ENCODE results near the gene TMEM223.

The TMEM223 gene

DNA sequence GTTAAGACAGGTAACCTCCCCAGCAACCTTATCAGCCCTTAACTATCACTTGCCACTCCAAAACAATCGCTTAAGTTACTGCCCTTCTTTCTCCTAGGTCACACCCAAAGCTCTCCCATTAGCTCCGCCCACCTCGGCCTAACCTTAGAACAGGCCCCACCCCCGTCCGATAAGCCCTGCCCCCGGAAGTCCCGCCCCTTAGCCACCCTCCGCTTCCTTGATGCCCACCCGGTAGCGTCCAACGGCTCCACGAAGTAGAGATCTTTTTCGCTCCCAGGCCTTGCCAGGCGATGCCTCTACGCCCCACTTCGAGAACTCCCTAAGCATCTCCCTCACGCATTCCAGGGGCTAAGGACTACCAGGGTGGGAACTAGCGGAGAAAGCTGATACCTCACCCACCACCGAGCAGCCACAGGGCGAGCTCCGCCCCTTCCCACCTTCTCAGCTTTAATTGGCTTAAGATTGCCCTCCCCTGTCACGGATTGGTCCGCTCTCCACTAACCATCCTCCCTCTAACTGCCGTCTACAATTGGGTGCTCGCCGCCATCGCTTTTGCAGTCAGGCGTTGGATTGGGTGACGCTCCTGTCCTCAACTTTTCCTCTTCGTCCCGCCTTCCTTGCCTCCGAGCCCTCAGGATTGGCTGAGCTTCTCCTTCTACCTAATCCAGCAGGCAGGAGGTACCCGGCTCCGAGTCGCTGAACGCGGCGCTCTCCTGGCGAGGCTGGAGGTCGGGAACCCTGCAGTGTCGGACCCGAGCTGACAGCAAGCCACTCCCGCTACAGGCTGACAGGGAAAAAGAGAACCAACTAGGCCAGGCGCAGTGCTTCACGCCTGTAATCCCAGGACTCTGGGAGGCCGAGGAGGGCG lies 37.8 kb downstream of the TMEM223 start, which contains the start of gene ZBTB3:
TSS of gene ZBTB3 (minus strand) at position 425 of the 868 bp plus-strand sequence. CDS start 496 bp downstream, outside the sequence.
- Histone ChIP-seq H3K4me2 (ENCODE audit: low read length, poor library complexity, severe bottlenecking) (peak within 1 kb of the TSS; percentile 73), H3K4me3 (ENCODE audit: insufficient read depth in 1 of 2, low read depth in 1 of 2, low read length in 2 of 2) (peak within 1 kb of the TSS; percentile 79 to 87), H3K23ac (ENCODE audit: low read length in 2 of 2) (no peak within 1 kb of the TSS), H3K14ac (ENCODE audit: low read length in 2 of 2) (no peak within 1 kb of the TSS), H3K9ac (ENCODE audit: low read length) (peak within 1 kb of the TSS; percentile 89), H3K4ac (ENCODE audit: low read depth in 1 of 2, low read length in 2 of 2) (peak within 1 kb of the TSS; percentile 46 to 75), H3K36me3 (ENCODE audit: control insufficient read depth in 1 of 2, insufficient read depth in 2 of 2, low read depth in 1 of 2, low read length in 2 of 2) (peaks cover 16 to 27% of the 10 kb centered on the region in 2 experiments), H3K18ac (ENCODE audit: low read depth in 1 of 2, low read length in 2 of 2) (peak within 1 kb of the TSS; percentile 87 to 94), H2BK5ac (ENCODE audit: low read depth, low read length, poor library complexity, severe bottlenecking) (no peak within 1 kb of the TSS), H3K4me1 (ENCODE audit: control insufficient read depth, insufficient read depth, low read depth, low read length) (peaks cover 11% of the 10 kb centered on the region), H2BK12ac (ENCODE audit: low read length in 2 of 2) (peak within 1 kb of the TSS; percentile 46 to 57), H2AFZ (ENCODE audit: low read depth, low read length) (peak within 1 kb of the TSS; percentile 69), H4K91ac (ENCODE audit: low read length) (peak within 1 kb of the TSS; percentile 99), H3K9me3 (ENCODE audit: control insufficient read depth, low read length) (no peaks in the 10 kb centered on the region), H2BK15ac (ENCODE audit: low read depth, poor library complexity, severe bottlenecking) (peak within 1 kb of the TSS; percentile 97), H3K79me1 (replicated peaks; ENCODE audit: low read length, poor library complexity, severe bottlenecking) (peaks cover 23% of the 10 kb centered on the region), H3K27me3 (ENCODE audit: control insufficient read depth in 1 of 2, insufficient read depth in 1 of 2, low read length in 2 of 2) (no peaks in the 10 kb centered on the region), H3K27ac (ENCODE audit: low read length, poor library complexity, severe bottlenecking) (peak within 1 kb of the TSS; percentile 96), H2BK120ac (ENCODE audit: low read depth, low read length) (peak within 1 kb of the TSS; percentile 94), H2AK5ac (ENCODE audit: low read length, severe bottlenecking) (peak within 1 kb of the TSS; percentile 63), H4K8ac (ENCODE audit: low read length) (peak within 1 kb of the TSS; percentile 100)
- 2% methylated on average over 47 of the region's 47 CpGs for WGBS
- peak; percentile 100 for DNase-seq

DNA sequence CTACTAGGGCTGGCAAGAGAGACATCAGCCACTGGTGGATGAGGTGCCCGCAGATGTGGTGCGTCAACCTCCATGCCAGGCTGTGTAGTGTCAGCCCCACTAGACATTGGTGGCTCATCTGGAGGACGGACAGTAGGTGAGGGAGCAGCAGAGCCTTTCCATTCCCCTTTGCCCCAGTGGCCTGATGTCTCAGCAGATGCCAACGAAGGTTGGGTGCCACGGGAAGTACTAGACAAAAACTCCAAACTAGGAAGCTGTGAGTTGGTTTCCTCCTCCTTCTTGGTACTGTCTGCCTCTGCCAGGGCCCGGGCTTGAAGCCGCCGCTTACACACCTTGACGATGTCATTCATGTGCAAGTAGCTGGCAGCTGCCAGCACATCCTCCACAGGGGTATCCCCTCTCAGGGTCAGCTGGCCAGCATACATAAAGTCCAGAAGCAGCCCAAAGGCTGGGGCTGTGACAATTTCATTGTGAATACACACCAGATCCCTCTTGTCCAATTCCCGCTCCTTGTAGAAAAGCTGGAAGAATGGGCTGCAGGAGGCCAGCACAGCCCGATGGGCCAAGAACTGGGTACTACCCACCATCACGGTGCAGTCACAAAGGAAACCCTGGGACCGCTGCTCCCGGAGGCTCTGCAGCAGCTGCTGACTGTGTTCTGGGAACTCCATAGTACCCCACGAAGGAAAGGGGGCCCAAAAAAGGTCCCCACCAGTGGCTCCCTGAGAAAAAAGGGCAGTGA lies 38.6 kb downstream of the TMEM223 start:
- H2BK5ac ChIP-seq (ENCODE audit: low read depth, low read length, poor library complexity, severe bottlenecking), result no peak overlapping the region
- peaks cover 11% of the 10 kb centered on the region for H3K4me1 ChIP-seq (ENCODE audit: control insufficient read depth, insufficient read depth, low read depth, low read length)
- H3K27me3 ChIP-seq (ENCODE audit: control insufficient read depth in 1 of 2, insufficient read depth in 1 of 2, low read length in 2 of 2), result no peaks in the 10 kb centered on the region
- H3K14ac ChIP-seq (ENCODE audit: low read length in 2 of 2), result no peak overlapping the region
- H3K79me1 ChIP-seq (replicated peaks; ENCODE audit: low read length, poor library complexity, severe bottlenecking), result peaks cover 23% of the 10 kb centered on the region
- peak overlapping the region; percentile 19 to 60 for H3K18ac ChIP-seq (ENCODE audit: low read depth in 1 of 2, low read length in 2 of 2)
- 95% methylated on average over 15 of the region's 15 CpGs for WGBS
- peak overlapping the region; percentile 57 for H3K4me2 ChIP-seq (ENCODE audit: low read length, poor library complexity, severe bottlenecking)
- H4K91ac ChIP-seq (ENCODE audit: low read length), result peak overlapping the region; percentile 25
- peak overlapping the region; percentile 89 for H3K9ac ChIP-seq (ENCODE audit: low read length)
- H2AK5ac ChIP-seq (ENCODE audit: low read length, severe bottlenecking), result peak overlapping the region; percentile 63
- peak overlapping the region; percentile 77 for H2BK15ac ChIP-seq (ENCODE audit: low read depth, poor library complexity, severe bottlenecking)
- no peak overlapping the region for H3K23ac ChIP-seq (ENCODE audit: low read length in 2 of 2)
- H3K9me3 ChIP-seq (ENCODE audit: control insufficient read depth, low read length), result no peaks in the 10 kb centered on the region
- H3K4me3 ChIP-seq (ENCODE audit: insufficient read depth in 1 of 2, low read depth in 1 of 2, low read length in 2 of 2), result peak overlapping the region in 1 of 2 experiments; percentile 87
- H3K36me3 ChIP-seq (ENCODE audit: control insufficient read depth in 1 of 2, insufficient read depth in 2 of 2, low read depth in 1 of 2, low read length in 2 of 2), result peaks cover 16 to 33% of the 10 kb centered on the region in 2 experiments
- H2BK120ac ChIP-seq (ENCODE audit: low read depth, low read length), result no peak overlapping the region
- H4K8ac ChIP-seq (ENCODE audit: low read length), result peak overlapping the region; percentile 86
- peak overlapping the region; percentile 6 to 46 for H2BK12ac ChIP-seq (ENCODE audit: low read length in 2 of 2)
- no peak overlapping the region for H3K27ac ChIP-seq (ENCODE audit: low read length, poor library complexity, severe bottlenecking)
- DNase-seq, result no peak
- H2AFZ ChIP-seq (ENCODE audit: low read depth, low read length), result no peak overlapping the region
- peak overlapping the region; percentile 32 to 46 for H3K4ac ChIP-seq (ENCODE audit: low read depth in 1 of 2, low read length in 2 of 2)

DNA sequence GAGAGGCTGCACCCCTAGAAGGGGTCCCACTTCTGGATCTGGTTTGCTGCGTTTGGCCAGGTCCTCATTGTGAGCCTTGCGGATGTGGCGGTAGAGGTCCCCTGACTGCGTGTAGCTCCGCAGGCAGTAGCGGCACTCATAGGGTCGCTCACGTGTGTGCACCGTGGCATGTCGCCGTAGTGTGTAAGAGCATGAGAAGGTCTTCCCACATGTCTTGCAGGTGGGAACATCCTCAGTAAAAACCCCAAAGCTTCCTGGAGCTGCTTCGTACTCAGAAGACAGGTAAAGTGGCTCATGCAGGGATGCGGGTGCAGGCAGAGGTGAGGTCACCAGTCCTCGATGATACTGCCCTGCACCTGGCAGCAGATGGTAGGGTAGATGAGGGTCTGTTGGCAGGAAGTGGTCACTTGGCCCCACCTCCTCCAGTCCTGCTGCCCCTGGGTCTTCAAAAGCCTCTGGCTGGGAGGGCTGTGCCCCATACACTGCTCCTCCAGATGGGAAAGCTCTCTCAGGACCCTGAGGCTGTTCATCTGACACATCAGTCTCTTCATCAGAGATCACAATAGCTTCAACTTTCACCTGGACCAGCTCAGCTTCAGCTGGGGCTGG lies 39.5 kb downstream of the TMEM223 start:
- H3K18ac ChIP-seq (ENCODE audit: low read depth in 1 of 2, low read length in 2 of 2), result no peak overlapping the region
- no peak overlapping the region for H3K4me3 ChIP-seq (ENCODE audit: insufficient read depth in 1 of 2, low read depth in 1 of 2, low read length in 2 of 2)
- no peak overlapping the region for H3K14ac ChIP-seq (ENCODE audit: low read length in 2 of 2)
- H3K4me1 ChIP-seq (ENCODE audit: control insufficient read depth, insufficient read depth, low read depth, low read length), result peaks cover 14% of the 10 kb centered on the region
- H2BK5ac ChIP-seq (ENCODE audit: low read depth, low read length, poor library complexity, severe bottlenecking), result no peak overlapping the region
- no peaks in the 10 kb centered on the region for H3K9me3 ChIP-seq (ENCODE audit: control insufficient read depth, low read length)
- H3K23ac ChIP-seq (ENCODE audit: low read length in 2 of 2), result no peak overlapping the region
- no peak overlapping the region for H3K4me2 ChIP-seq (ENCODE audit: low read length, poor library complexity, severe bottlenecking)
- no peak overlapping the region for H2BK12ac ChIP-seq (ENCODE audit: low read length in 2 of 2)
- 96% methylated on average over 14 of the region's 14 CpGs for WGBS
- H2BK120ac ChIP-seq (ENCODE audit: low read depth, low read length), result no peak overlapping the region
- H2AFZ ChIP-seq (ENCODE audit: low read depth, low read length), result no peak overlapping the region
- no peak overlapping the region for H3K27ac ChIP-seq (ENCODE audit: low read length, poor library complexity, severe bottlenecking)
- no peak overlapping the region for H3K4ac ChIP-seq (ENCODE audit: low read depth in 1 of 2, low read length in 2 of 2)
- H3K27me3 ChIP-seq (ENCODE audit: control insufficient read depth in 1 of 2, insufficient read depth in 1 of 2, low read length in 2 of 2), result no peaks in the 10 kb centered on the region
- H2BK15ac ChIP-seq (ENCODE audit: low read depth, poor library complexity, severe bottlenecking), result no peak overlapping the region
- peak overlapping the region; percentile 16 for H4K91ac ChIP-seq (ENCODE audit: low read length)
- no peak overlapping the region for H3K9ac ChIP-seq (ENCODE audit: low read length)
- H3K79me1 ChIP-seq (replicated peaks; ENCODE audit: low read length, poor library complexity, severe bottlenecking), result peaks cover 23% of the 10 kb centered on the region
- peaks cover 16 to 33% of the 10 kb centered on the region in 2 experiments for H3K36me3 ChIP-seq (ENCODE audit: control insufficient read depth in 1 of 2, insufficient read depth in 2 of 2, low read depth in 1 of 2, low read length in 2 of 2)
- H2AK5ac ChIP-seq (ENCODE audit: low read length, severe bottlenecking), result no peak overlapping the region
- H4K8ac ChIP-seq (ENCODE audit: low read length), result no peak overlapping the region
- no peak for DNase-seq
